CD14-positive monocyte (primary cell): ENCODE measurements around the gene DNAH9. TPM values are rescaled to one million over a fixed set of nuclear protein-coding genes. Genes with fewer than 3 reads are reported as not detected.

Source experiments
- DNase-seq, 3 donors: peaks; one replicate each; pipeline ENCODE4 v3.0.0-alpha.2; 2011 to 2022
- H2AFZ ChIP-seq: 2 replicates; pipeline ENCODE4 v1.6.0; 2012; ENCODE audit warnings: mild to moderate bottlenecking, low read depth, low read length, inconsistent platforms; ENCODE audit not compliant: insufficient read depth, poor library complexity, severe bottlenecking
- H3K27ac ChIP-seq, 2 donors: 1 replicate in 1 of 2; 2 replicates in 1 of 2; pipeline ENCODE4 v1.5.1; 2012 to 2013; ENCODE audit warnings: low read length in 2 of 2, control low read depth in 1 of 2, inconsistent platforms in 1 of 2, low read depth in 1 of 2, mild to moderate bottlenecking in 1 of 2
- H3K27me3 ChIP-seq, 2 donors: one replicate each; pipeline versions ENCODE4 v1.6.0 to v1.6.1; 2011 to 2013; ENCODE audit warnings: low read length in 2 of 2; ENCODE audit not compliant: control insufficient read depth in 2 of 2, insufficient read depth in 2 of 2
- H3K36me3 ChIP-seq, 2 donors: replicated peaks in 1 of 2; 1 replicate in 1 of 2; 2 replicates in 1 of 2; pipeline versions ENCODE4 v1.5.1 to v1.6.1; 2012 to 2013; ENCODE audit warnings: low read length in 2 of 2, control low read depth in 1 of 2, inconsistent platforms in 1 of 2, mild to moderate bottlenecking in 1 of 2; ENCODE audit not compliant: insufficient read depth in 2 of 2, control insufficient read depth in 1 of 2
- H3K4me1 ChIP-seq, 2 donors: 1 replicate in 1 of 2; 2 replicates in 1 of 2; pipeline versions ENCODE4 v1.5.1 to v1.6.1; 2012 to 2013; ENCODE audit warnings: low read length in 2 of 2, control low read depth in 1 of 2, inconsistent platforms in 1 of 2, mild to moderate bottlenecking in 1 of 2, moderate library complexity in 1 of 2; ENCODE audit not compliant: insufficient read depth in 2 of 2, control insufficient read depth in 1 of 2
- H3K4me2 ChIP-seq: replicated peaks from 2 replicates; pipeline ENCODE3; 2012; ENCODE audit warnings: low read length, moderate library complexity, mild to moderate bottlenecking; ENCODE audit not compliant: poor library complexity, severe bottlenecking; ENCODE audit errors: extremely low read depth
- H3K4me3 ChIP-seq, 3 experiments: fragments of 200-600 bp in 1 of 3; sonication (generic) in 1 of 3; replicated peaks in 1 of 3; 1 replicate in 2 of 3; 2 replicates in 1 of 3; pipeline ENCODE4 v1.5.1; 2011 to 2013; ENCODE audit warnings: low read length in 3 of 3, mild to moderate bottlenecking in 3 of 3, control low read depth in 2 of 3, low read depth in 2 of 3, inconsistent platforms in 1 of 3, moderate library complexity in 1 of 3
- H3K79me2 ChIP-seq: 2 replicates; pipeline ENCODE4 v1.6.0; 2012; ENCODE audit warnings: mild to moderate bottlenecking, control low read depth, inconsistent platforms, low read length, moderate library complexity; ENCODE audit not compliant: insufficient read depth
- H3K9ac ChIP-seq: 2 replicates; pipeline ENCODE4 v1.6.0; 2017; ENCODE audit warnings: low read length, mild to moderate bottlenecking; ENCODE audit not compliant: insufficient read depth, poor library complexity, severe bottlenecking
- H3K9me3 ChIP-seq, 2 donors: replicated peaks in 1 of 2; 1 replicate in 1 of 2; 2 replicates in 1 of 2; pipeline versions ENCODE4 v1.5.1 to v1.6.1; 2012 to 2013; ENCODE audit warnings: low read length in 2 of 2, control low read depth in 1 of 2; ENCODE audit not compliant: control insufficient read depth in 1 of 2, insufficient read depth in 1 of 2
- H4K20me1 ChIP-seq: 2 replicates; pipeline ENCODE4 v1.6.0; 2012; ENCODE audit warnings: mild to moderate bottlenecking, low read length, control low read depth, moderate library complexity; ENCODE audit not compliant: insufficient read depth
- H3K27ac Mint-ChIP-seq, 7 donors: one replicate each; pipeline ENCODE4 v1.8.0; 2020; ENCODE audit warnings: mild to moderate bottlenecking in 7 of 7, mixed read lengths in 7 of 7, moderate library complexity in 6 of 7, inconsistent platforms in 2 of 7
- H3K27me3 Mint-ChIP-seq, 3 donors: one replicate each; pipeline ENCODE4 v1.8.0; 2021 to 2022; ENCODE audit warnings: low read depth in 3 of 3, mild to moderate bottlenecking in 3 of 3, mixed read lengths in 3 of 3, moderate library complexity in 3 of 3, inconsistent platforms in 1 of 3
- H3K36me3 Mint-ChIP-seq, 2 donors: one replicate each; pipeline ENCODE4 v1.8.0; 2020; ENCODE audit warnings: mixed read lengths in 2 of 2, inconsistent platforms in 1 of 2, mild to moderate bottlenecking in 1 of 2
- H3K4me1 Mint-ChIP-seq: one replicate; pipeline ENCODE4 v1.8.0; 2020; ENCODE audit warnings: mild to moderate bottlenecking, mixed read lengths
- H3K4me3 Mint-ChIP-seq, 2 donors: one replicate each; pipeline ENCODE4 v1.8.0; 2020; ENCODE audit warnings: mild to moderate bottlenecking in 2 of 2, mixed read lengths in 2 of 2, moderate library complexity in 1 of 2
- H3K9me3 Mint-ChIP-seq, 7 donors: one replicate each; pipeline ENCODE4 v1.8.0; 2020 to 2022; ENCODE audit warnings: mixed read lengths in 7 of 7, mild to moderate bottlenecking in 6 of 7, moderate library complexity in 6 of 7, inconsistent platforms in 2 of 7
- CTCF ChIP-seq: fragments of 200-600 bp; IDR thresholded peaks from one replicate; pipeline ENCODE4 v1.8.0; 2022; ENCODE audit warnings: antibody characterized with exemption, mild to moderate bottlenecking
- WGBS: methylation state at CpG from one replicate; pipeline ENCODE4 v1.1.5; 2013; ENCODE audit warnings: missing lambda C conversion rate; ENCODE audit not compliant: insufficient coverage; 5-methylcytosine and 5-hydroxymethylcytosine counted together
- intact Hi-C, 2 donors: fragments of 100-400 bp; cut with micrococcal nuclease; formaldehyde crosslinking; loops; one replicate each; pipeline versions ENCODE4 v1.15.0 to v1.15.1; 2023
- polyA plus RNA-seq, 3 donors: library from polyadenylated mRNA; depleted of rRNA in 1 of 3; unstranded in 2 of 3; stranded (reverse) in 1 of 3; fragments of 300-500 nt in 2 of 3; fragments of >200 nt in 1 of 3; fragmentation: Illumina TruSeq in 2 of 3; gene quantifications; 1 replicate in 2 of 3; 2 replicates in 1 of 3; pipeline ENCODE4 v1.2.3, GENCODE V29; 2012 to 2021

The DNAH9 gene
- polyA plus RNA-seq, 3 donors, result not detected

- Mint-ChIP-seq H3K36me3 (no peaks in the 10 kb centered on the region), H3K4me1 (no peaks in the 10 kb centered on the region), H3K9me3 (peaks cover 0 to 20% (median 8%) of the 10 kb centered on the region in 7 donors), H3K27me3 (peaks cover 0 to 5% (median 0%) of the 10 kb centered on the region in 3 donors), H3K4me3 (no peak overlapping the region), H3K27ac (no peak overlapping the region)
- Histone ChIP-seq H3K79me2 (no peaks in the 10 kb centered on the region), H3K27me3 (no peaks in the 10 kb centered on the region), H3K9me3 (peaks cover 7 to 14% of the 10 kb centered on the region in 2 donors), H3K27ac (no peak overlapping the region), H4K20me1 (no peaks in the 10 kb centered on the region), H3K4me1 (no peaks in the 10 kb centered on the region), H2AFZ (no peak overlapping the region), H3K4me2 (no peak overlapping the region), H3K36me3 (no peaks in the 10 kb centered on the region), H3K9ac (no peak overlapping the region), H3K4me3 (no peak overlapping the region)
- no peak for DNase-seq
- WGBS, result no CpG with 5 or more reads among the region's 2 CpGs
- TF ChIP-seq CTCF, result no peak
- intact Hi-C loops, result no loop called here
Observed at GRCh38 chr17:11550431-11550830, 47.8 kb upstream of the DNAH9 start.

GRCh38 chr17:11551442-11551841, 46.8 kb upstream of the DNAH9 start:
- WGBS, result 70% methylated on average over 2 of the region's 6 CpGs
- Histone ChIP-seq H3K27ac (no peak overlapping the region), H2AFZ (no peak overlapping the region), H3K36me3 (no peaks in the 10 kb centered on the region), H3K79me2 (no peaks in the 10 kb centered on the region), H3K4me2 (no peak overlapping the region), H3K4me3 (no peak overlapping the region), H3K27me3 (no peaks in the 10 kb centered on the region), H3K9me3 (peaks cover 10 to 19% of the 10 kb centered on the region in 2 donors), H4K20me1 (no peaks in the 10 kb centered on the region), H3K4me1 (no peaks in the 10 kb centered on the region), H3K9ac (no peak overlapping the region)
- TF ChIP-seq CTCF, result no peak
- Mint-ChIP-seq H3K9me3 (peaks cover 3 to 24% (median 15%) of the 10 kb centered on the region in 7 donors), H3K4me3 (no peak overlapping the region), H3K36me3 (no peaks in the 10 kb centered on the region), H3K27me3 (peaks cover 0 to 5% (median 0%) of the 10 kb centered on the region in 3 donors), H3K27ac (no peak overlapping the region), H3K4me1 (no peaks in the 10 kb centered on the region)
- intact Hi-C loops, result no loop called here
- DNase-seq, result no peak
